HG02623 (cell line): Measurements from ENCODE around the gene ELOB.
A peak's percentile ranks its signal among the peaks of the same experiment; 100 is the strongest.

Experiments used
- ATAC-seq: cut with Tn5 transposase; IDR thresholded peaks from one replicate; pipeline ENCODE4 v1.9.1; 2021; ENCODE audit warnings: moderate library complexity; ENCODE audit not compliant: unreplicated experiment

ELOB gene

DNA sequence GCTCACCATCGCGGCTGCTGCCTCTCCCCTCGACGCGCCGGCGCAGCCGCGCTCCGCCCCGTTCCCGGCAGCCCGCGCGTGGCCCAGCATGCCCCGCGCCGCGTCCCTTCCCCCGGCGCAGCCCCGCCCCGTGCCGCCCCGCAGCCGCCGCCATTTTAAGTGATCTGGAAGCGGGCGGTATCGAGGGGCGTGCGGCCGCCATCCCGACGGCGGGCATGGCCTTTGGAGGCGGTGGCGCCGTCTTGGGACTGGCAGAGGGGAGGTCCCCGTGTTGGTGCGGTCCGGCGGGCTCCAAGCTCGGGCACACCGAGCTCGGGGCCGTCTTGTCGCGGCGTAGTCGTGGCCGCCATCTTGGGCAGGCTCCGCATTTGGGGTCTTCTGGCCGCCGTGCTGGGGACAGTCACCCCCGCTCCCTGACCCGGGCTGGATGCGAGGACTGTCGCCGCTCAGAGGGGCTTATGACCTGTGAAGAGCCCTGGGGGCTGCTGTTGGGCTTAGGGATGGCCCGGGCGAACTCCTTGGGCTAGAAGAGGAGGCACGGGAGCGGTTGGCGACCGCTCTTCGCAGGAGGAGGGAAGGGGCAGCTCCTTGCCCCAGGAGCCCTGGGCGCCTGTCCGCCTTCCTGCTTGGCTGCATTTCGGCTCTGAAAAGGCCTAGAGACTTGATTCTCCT, at the start of gene ELOB:
ELOB (minus strand) TSS at position 50 of the 672 bp plus-strand sequence; CDS start at position 9, 41 bp downstream.
- peak; percentile 72 for ATAC-seq

DNA sequence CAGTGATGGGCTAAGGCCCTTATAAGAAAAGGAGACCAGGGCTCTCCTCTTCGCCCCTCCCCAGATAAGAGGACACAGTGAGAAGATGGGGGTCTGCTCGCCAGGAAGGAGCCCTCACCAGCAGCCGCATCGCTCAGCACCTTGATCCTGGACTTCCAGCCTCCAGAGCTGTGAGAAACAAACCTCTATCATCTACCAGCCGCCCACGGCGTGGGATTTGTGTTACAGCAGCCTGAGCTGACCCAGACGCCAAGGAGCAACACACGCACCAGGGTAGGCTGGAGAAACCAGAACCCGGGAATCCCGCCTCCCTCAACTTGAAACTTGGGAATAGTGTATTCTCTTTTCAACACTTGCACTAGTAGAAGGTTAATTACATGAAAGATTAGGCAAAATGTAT, 48.8 kb upstream of the ELOB start:
- ATAC-seq = no peak

DNA sequence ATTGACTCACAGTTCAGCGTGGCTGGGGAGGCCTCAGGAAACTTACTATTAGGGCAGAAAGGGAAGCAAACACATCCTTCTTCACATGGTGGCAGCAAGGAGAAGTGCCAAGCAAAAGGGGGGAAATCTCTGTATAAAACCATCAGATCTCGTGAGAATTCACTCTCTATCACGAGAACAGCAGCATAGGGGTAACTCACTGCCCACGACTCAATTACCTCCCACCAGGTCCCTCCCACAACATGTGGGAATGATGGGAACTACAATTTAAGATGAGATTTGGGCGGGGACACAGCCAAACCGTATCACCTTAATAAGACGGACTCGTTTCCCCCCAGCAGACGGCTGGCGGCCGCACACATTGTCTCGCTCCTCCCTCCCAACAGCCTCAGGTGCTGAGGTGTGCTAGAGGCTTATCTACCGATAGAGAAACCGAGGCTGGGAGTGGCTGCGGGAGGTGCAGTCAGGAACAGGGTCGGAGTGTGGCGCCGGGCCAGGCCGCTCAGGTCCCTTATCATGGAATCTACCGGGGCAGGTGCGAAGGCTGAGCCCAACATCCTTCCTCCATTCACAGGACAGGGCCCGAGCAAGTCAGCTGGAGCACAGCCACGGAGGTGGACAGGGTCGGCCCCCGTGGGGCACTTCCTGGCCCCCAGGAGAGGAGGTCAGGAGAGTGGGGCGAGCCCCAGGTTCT, 48.1 kb upstream of the ELOB start:
- ATAC-seq = no peak

DNA sequence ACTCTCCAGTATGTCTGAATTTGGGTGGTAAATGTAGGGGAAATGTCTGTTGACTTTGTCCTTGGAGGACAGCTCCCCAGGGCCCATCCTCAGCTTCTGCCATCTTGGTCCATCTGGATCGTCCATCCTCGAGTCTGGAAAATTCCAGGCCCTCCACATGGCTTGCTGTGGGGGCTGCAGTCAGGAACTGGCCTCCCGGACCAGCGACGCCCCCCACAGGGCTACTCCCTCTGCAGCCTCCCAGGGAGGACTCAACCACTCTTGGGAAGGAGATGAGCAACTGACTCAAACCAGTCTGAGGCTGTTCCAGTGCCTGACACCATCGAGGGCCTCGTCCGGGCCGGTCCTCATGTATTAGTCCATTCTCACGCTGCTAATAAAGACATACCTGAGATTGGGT, 47.5 kb upstream of the ELOB start:
- ATAC-seq = no peak

DNA sequence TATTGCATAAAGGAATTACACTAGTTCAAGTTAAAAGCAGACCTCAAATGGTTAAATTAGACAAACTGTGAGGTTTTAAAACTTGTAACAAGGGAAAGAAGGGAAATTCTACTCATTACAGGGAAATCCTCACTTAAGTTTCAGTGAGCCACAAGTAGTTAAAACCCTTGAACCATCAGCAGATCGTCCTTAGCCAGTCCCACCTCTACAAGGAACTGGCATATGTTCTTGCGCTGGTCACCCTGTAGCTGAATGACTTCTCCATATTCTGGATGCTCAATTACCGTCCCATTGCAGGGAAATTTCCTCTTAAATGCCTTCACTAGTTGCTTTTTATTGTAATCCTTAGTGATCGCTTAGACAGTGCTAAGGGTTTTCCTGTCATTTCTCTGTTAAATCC, 45.4 kb upstream of the ELOB start:
- no peak for ATAC-seq

DNA sequence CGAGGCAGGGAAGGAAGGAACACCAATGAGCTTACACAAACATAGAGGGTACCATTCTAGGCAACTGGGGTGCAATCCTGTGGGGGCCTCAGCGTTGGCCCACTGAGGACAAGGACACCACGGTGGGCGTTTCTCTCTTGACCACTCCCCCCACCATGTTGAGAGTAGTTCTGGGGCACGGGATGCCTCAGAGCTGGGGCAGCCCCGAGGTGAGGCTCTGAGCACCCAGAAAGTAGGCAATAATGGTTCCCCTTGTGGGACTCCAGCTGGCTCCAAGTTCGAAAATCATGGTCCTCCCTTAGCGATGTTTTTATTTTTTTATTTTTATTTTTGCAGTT, 45.0 kb upstream of the ELOB start:
- ATAC-seq = no peak

DNA sequence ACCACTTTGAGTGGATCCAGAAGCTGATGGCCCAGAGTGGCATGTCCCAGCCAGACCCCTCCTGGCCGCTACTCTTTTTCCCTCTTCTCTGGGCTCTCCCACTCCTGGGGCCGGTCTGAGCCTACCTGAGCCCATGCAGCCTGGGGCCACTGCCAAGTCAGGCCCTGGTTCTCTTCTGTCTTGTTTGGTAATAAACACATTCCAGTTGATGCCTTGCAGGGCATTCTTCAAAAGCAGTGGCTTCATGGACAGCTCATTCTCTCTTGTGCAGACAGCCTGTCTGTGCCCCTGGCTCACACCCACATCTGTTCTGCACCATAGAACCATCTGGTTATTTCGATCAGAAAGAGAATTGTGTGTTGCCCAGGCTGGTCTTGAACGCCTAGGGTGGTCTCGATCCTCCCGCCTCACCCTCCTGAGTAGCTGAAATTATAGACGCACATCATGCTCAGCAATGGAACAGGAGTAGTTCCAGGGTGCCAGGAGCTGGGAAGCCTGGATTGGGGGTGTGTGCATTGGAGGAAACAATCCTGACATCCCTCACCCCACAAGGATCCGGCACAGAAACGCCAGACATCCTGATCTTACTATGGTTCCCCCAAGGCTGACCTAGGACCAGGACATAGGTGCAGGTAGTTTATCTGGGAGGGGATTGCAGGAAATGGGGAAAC, 44.5 kb upstream of the ELOB start:
- ATAC-seq = no peak

DNA sequence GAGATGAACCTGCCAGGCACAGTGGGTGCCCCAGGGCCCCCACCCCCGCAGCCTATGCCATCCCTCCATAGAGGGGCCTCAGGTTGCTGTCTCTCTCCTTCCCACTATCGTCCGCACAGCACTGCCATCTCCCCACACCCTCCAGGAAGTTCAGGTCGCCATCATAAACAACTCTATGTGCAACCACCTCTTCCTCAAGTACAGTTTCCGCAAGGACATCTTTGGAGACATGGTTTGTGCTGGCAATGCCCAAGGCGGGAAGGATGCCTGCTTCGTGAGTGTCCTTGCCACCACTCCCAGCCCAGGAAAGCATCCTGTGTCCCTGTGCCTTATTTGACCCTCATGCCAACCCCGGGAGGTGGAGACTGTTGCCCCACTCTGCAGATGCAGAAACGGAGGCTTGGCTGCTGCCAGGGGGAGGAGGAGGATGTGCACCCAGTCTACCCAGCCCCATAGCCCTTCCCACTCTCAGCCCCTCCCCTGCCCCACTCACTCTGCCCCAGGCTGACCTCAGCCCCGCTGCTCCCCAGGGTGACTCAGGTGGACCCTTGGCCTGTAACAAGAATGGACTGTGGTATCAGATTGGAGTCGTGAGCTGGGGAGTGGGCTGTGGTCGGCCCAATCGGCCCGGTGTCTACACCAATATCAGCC, 43.9 kb upstream of the ELOB start:
- no peak for ATAC-seq

DNA sequence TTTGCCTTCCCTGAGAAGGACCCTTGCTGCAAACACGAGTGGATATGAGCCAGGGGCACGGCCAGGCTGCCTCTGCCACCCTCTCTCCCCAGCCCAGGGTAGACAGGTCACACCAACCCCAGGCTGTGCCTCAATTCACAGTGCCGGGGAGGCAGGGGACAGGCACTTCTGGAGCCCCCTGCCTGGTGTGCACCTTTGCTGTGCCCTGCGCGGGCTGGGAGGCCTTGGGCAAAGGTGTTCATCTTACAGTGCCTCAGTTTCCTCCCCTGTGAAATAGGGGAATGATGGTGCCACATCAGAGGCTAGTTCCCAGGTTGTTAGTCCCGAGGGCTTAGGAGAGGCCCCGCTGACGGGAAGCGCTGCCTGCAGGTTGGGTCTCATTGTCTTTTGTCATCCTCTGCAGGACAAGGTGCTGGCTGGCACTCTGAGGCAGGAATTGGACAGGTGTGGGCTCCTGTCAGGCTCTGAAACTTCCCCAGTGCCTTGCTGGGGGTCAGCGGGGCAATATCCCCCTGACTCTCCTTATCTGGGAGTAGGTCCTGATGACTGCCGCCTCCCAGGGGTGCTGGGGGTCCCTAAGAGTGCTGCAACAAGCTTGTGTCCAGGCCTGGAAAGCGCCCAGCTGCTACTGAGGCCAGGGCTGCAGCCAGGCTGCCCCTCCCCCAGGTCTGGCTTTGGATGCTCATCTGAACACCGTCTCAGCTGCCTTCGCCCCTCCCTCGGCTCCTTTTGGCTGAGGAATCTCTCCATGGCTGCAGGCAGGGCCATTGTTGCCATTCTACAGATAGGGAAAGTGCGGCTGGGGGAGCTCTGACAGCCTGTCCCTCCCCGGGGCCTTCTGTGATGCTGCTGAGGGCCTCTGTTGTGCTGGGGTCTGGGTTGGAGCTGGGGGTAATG, 43.1 kb upstream of the ELOB start:
- no peak for ATAC-seq

DNA sequence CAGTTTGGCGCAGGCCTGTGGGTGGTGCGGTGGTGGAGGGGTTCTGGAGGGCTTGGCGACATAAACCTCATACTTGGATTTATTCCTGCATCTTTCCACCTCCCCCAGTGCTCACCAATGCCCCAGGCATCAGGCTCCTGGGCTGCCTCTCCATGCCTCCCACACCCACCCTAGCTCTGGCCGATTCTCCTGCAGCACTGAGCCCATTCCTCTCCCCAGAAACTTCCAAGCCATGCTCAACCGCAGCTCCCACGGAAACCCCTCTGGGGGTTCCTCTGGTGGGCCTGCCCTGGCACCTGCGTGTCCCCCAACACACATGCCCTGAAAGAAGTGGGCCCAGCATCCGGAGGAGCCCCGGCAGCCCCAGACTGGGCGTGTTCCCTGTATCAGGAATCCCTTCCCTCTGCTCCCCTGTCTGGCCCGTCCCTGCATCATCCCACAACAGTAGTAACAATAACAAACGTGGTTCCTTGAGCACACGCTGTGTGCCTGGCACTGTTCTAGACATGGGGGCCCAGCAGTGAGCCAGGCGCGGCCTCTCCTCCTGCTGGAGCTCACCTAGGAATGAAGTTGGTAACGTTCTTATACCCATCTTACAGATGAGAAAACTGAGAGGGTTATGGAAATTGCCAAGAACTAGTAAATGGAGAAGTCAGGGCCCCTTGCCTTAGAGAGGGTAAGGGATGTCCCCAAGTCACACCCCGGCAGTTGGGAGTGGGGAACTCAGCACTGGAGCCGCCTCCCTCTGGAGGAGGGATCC, 42.3 kb upstream of the ELOB start:
- ATAC-seq = no peak

DNA sequence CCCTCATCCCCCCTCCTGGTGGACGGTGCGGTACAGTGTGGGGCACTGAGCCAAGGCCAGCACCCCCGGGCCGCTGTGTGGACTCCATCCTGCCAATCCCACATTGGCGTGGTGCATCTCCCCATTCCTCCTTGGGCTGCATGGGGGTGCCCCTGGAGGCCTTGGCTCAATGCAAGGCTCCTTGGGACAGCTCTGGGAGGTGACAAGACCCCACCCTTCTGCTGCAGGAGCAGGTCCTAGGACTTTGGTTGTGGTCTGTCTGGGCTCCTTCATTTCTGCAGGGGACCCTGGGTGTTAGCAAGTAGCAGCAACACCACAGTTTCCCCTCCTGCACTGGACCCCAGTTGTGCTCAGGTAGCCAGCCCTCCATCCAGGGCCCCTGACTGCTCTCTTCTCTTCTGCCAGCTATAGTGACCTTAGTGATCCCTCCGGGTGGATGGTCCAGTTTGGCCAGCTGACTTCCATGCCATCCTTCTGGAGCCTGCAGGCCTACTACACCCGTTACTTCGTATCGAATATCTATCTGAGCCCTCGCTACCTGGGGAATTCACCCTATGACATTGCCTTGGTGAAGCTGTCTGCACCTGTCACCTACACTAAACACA, 41.3 kb upstream of the ELOB start:
- no peak for ATAC-seq

DNA sequence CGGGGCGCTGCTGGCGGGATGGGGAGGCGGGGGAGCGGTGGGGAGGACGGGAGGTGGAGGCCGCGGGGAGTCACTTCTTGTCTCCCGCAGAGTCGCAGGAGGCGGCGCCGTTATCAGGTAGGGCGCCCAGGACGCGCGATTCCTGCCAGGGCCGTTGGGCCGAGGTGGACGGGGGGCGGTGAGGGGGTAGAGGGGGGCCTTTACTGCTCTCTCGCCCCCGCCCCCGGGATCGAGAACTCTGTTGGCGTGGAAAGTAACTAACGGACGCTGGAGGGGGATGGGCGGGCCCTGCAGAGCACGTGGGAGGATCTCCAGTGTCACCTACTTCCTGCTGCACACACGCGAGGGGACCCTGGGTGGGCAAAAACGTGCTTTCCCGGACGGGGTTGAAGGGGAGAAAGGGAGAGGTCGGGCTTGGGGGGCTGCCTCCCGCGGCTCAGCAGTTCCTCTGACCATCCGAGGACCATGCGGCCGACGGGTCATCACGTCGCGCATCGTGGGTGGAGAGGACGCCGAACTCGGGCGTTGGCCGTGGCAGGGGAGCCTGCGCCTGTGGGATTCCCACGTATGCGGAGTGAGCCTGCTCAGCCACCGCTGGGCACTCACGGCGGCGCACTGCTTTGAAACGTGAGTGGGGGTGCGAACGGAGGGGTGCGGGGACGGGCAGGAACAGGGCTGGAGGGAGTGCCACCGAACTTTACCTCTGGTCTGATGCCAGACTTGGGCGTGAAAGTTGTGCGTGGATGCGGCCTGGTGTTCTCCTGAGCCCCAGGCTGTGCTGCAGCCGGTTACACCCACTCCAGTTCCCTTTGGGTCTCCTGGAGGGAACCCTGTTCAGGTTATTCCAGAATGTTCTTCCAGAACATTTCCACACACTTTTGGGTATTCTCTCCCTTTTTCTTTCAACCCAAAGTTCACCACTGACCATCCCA, 40.5 kb upstream of the ELOB start:
- ATAC-seq = no peak

DNA sequence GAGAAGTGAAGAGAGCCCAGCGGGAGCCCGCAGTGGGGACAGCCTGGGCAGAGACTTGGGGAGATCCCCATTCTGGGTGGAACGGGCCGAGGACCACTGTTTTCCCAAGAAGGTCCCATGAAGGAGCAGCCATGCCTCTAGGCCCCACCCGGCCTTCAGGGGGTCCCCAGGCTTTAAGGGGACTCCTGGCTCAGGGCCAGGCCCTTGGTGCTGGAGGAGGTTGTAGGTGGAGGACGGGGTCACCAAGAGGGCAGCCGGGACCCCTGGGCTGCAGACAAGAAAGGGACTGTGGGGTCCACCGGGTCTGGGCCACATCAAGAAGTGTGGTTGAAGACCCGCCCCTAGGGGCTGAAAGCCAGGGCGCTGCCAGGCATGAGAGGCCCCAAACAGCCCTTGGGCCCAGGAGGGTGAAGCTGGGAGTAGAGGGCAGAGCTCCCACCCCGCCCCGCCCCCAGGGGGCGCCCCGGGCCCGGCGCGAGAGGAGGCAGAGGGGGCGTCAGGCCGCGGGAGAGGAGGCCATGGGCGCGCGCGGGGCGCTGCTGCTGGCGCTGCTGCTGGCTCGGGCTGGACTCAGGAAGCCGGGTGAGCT, 39.8 kb upstream of the ELOB start, which contains the start of gene PRSS21:
PRSS21 (plus strand) TSS at position 487 of the 589 bp plus-strand sequence; CDS start at position 519, 32 bp downstream.
- ATAC-seq = no peak

DNA sequence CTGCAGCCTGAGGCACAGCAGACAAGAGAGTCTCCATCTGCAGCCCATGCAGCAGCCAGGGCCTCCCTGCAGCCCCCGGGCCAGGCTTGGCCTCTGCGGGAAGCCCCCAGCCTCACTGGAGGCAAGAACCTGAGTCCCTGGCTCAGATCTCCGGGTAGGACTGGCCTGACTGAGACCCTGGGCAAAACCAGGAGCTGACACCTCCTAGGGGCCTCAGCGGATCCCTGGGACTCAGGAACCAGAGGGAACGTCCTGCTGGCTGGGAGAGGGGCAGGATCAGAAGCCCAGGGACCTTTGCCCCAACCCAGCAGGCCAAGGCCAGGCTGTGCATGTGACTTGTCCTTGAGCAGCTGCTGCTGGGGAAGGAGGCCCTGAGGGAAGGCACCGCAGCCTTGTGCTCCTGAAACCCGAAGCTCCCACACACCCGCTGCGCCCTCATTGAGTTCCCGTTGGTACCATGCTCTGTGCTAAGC, 38.3 kb upstream of the ELOB start:
- ATAC-seq = no peak

DNA sequence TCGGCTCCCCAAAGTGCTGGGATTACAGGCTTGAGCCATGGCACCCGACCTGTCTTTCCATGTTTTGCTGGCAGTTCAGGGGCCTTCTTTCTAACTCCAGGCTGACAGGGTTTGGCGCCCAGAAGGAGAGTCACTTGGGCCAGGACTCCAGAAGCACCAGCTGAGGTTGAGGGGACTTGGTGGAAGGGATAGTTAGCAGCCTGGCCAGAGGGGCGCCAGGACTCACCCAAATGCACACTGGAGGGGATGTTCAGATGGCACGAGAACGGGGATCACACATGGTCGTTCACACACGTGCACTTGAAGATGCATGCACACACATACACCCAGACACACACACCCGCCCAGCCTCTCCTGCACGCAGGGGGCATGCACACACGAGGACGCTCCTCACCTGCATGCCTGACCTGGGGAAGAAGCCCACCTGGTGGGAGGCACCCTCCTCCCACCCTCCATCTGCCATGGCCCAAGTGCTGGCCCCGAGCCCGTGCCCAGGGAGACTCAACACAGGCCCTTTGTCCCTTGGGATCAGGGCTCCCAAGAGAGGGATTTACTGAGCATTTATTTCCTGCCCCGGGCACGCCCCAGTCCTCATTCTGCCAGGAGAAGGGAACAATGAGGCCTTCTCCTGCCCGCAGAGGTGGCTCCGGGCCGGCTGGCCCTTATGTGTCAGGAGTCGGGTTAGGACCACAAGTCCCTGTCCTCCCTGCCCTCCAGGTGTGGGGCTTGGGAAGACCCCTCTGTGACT, 37.6 kb upstream of the ELOB start:
- ATAC-seq = no peak

DNA sequence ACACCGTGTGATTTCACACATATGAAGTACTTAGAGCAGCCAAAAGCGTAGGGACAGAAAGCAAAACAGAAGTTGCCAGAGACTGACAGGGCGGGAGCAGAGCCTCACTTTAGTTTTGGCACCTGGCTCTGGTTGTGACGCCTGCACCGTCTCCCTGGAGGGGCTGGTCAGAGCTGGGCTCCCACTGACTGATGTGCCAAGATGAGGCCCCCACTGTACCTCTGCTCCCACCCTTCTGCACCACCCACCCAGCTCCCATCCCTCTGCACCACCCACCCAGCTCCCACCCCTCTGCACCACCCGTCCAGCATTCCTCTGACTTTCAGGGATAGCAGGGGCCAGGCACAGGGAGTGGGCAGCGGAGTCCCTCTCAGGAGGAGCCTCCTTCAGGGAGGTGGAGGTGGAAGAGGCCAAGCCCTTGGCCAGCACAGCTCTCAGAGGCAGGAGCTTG, 36.7 kb upstream of the ELOB start:
- ATAC-seq = no peak
